ENCODE measurements around the gene ATP5PB.

ATP5PB gene

GRCh38 chr1:111471012-111471411, 21.7 kb downstream of the ATP5PB start:
- Histone ChIP-seq H3K9me2 (replicated peaks; ENCODE audit: insufficient read depth, low read length) (no peaks in the 10 kb centered on the region), H3K9ac (ENCODE audit: low read length) (no peak overlapping the region)

DNA sequence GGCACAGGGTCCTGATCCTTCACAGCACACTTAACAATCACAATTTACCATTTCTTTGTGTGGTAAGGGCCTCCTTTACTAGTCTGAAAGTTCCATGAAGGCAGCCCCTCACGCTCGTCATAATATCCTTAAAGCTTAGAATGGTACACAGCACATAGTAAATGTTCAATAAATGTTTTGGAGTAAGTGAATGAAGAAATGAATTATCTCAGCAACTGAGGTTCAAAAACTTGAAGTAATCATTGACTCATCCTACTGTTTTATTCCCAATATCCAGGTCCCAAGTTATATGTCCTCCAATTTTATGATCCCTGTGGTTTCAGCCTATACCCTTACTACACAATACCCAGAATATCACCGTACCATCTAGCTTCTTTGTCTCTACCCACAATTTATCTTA, 22.3 kb downstream of the ATP5PB start:
- H3K9me2 ChIP-seq (replicated peaks; ENCODE audit: insufficient read depth, low read length), result no peaks in the 10 kb centered on the region
- H3K27ac ChIP-seq (ENCODE audit: low read length), result no peak overlapping the region
- no peaks in the 10 kb centered on the region for H3K79me2 ChIP-seq (ENCODE audit: low read length)
- peaks cover 8% of the 10 kb centered on the region for H3K27me3 ChIP-seq (replicated peaks; ENCODE audit: insufficient read depth, low read length)
- H3K4me1 ChIP-seq (ENCODE audit: low read length), result peaks cover 5% of the 10 kb centered on the region; the same call in 1 of the 2 replicates
- no peaks in the 10 kb centered on the region for H4K20me1 ChIP-seq (ENCODE audit: insufficient read depth, low read length)
- no peaks in the 10 kb centered on the region for H3K9me3 ChIP-seq (replicated peaks; ENCODE audit: insufficient read depth, low read length)
- H3K36me3 ChIP-seq (replicated peaks; ENCODE audit: insufficient read depth, low read length), result no peaks in the 10 kb centered on the region
- no peak for DNase-seq
- H2AFZ ChIP-seq (ENCODE audit: low read length), result no peak overlapping the region
- H3F3A ChIP-seq (ENCODE audit: insufficient read depth, low read length), result no peaks in the 10 kb centered on the region
- H3K9ac ChIP-seq (ENCODE audit: low read length), result no peak overlapping the region
- H3K4me2 ChIP-seq (ENCODE audit: low read depth, low read length), result no peak overlapping the region
- no peak overlapping the region for H3K4me3 ChIP-seq (ENCODE audit: low read length)
- TF ChIP-seq, protein P1, sequence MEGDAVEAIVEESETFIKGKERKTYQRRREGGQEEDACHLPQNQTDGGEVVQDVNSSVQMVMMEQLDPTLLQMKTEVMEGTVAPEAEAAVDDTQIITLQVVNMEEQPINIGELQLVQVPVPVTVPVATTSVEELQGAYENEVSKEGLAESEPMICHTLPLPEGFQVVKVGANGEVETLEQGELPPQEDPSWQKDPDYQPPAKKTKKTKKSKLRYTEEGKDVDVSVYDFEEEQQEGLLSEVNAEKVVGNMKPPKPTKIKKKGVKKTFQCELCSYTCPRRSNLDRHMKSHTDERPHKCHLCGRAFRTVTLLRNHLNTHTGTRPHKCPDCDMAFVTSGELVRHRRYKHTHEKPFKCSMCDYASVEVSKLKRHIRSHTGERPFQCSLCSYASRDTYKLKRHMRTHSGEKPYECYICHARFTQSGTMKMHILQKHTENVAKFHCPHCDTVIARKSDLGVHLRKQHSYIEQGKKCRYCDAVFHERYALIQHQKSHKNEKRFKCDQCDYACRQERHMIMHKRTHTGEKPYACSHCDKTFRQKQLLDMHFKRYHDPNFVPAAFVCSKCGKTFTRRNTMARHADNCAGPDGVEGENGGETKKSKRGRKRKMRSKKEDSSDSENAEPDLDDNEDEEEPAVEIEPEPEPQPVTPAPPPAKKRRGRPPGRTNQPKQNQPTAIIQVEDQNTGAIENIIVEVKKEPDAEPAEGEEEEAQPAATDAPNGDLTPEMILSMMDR (IDR thresholded peaks at IDR 0.05; ENCODE audit: low read length), result no peak
- no peak for TF ChIP-seq EZH2phosphoT487 (IDR thresholded peaks at IDR 0.05; ENCODE audit: low read length)
- no peak for TF ChIP-seq EZH2 (optimal IDR thresholded peaks at IDR 0.05; ENCODE audit: low read depth, low read length)

More at GRCh38 chr1:111471012-111471411, 21.7 kb downstream of the ATP5PB start:
- Histone ChIP-seq H2AFZ (ENCODE audit: low read length) (no peak overlapping the region), H3K4me2 (ENCODE audit: low read depth, low read length) (no peak overlapping the region), H3K9me3 (replicated peaks; ENCODE audit: insufficient read depth, low read length) (no peaks in the 10 kb centered on the region), H3K27ac (ENCODE audit: low read length) (no peak overlapping the region), H3K4me3 (ENCODE audit: low read length) (no peak overlapping the region), H3K4me1 (ENCODE audit: low read length) (no peaks in the 10 kb centered on the region), H3F3A (ENCODE audit: insufficient read depth, low read length) (no peaks in the 10 kb centered on the region), H3K36me3 (replicated peaks; ENCODE audit: insufficient read depth, low read length) (no peaks in the 10 kb centered on the region), H4K20me1 (ENCODE audit: insufficient read depth, low read length) (no peaks in the 10 kb centered on the region), H3K27me3 (replicated peaks; ENCODE audit: insufficient read depth, low read length) (peaks cover 7% of the 10 kb centered on the region), H3K79me2 (ENCODE audit: low read length) (no peaks in the 10 kb centered on the region)
- no peak for DNase-seq
- TF ChIP-seq EZH2phosphoT487 (IDR thresholded peaks at IDR 0.05; ENCODE audit: low read length), result no peak
- no peak for TF ChIP-seq EZH2 (optimal IDR thresholded peaks at IDR 0.05; ENCODE audit: low read depth, low read length)

GRCh38 chr1:111474106-111474505, 24.8 kb downstream of the ATP5PB start:
- H3K27ac ChIP-seq (ENCODE audit: low read length), result no peak overlapping the region
- H3K27me3 ChIP-seq (replicated peaks; ENCODE audit: insufficient read depth, low read length), result peaks cover 23% of the 10 kb centered on the region
- no peaks in the 10 kb centered on the region for H3K9me2 ChIP-seq (replicated peaks; ENCODE audit: insufficient read depth, low read length)
- peaks cover 14% of the 10 kb centered on the region for H3K4me1 ChIP-seq (ENCODE audit: low read length)
- no peaks in the 10 kb centered on the region for H3F3A ChIP-seq (ENCODE audit: insufficient read depth, low read length)
- TF ChIP-seq EZH2phosphoT487 (IDR thresholded peaks at IDR 0.05; ENCODE audit: low read length), result no peak
- TF ChIP-seq, protein P1 (IDR thresholded peaks at IDR 0.05; ENCODE audit: low read length), result no peak
- no peak for TF ChIP-seq EZH2 (optimal IDR thresholded peaks at IDR 0.05; ENCODE audit: low read depth, low read length)
- H3K79me2 ChIP-seq (ENCODE audit: low read length), result no peaks in the 10 kb centered on the region
- no peak overlapping the region for H3K4me3 ChIP-seq (ENCODE audit: low read length)
- H3K4me2 ChIP-seq (ENCODE audit: low read depth, low read length), result no peak overlapping the region
- no peaks in the 10 kb centered on the region for H4K20me1 ChIP-seq (ENCODE audit: insufficient read depth, low read length)
- H3K9me3 ChIP-seq (replicated peaks; ENCODE audit: insufficient read depth, low read length), result no peaks in the 10 kb centered on the region
- no peak overlapping the region for H2AFZ ChIP-seq (ENCODE audit: low read length)
- H3K9ac ChIP-seq (ENCODE audit: low read length), result no peak overlapping the region
- H3K36me3 ChIP-seq (replicated peaks; ENCODE audit: insufficient read depth, low read length), result no peaks in the 10 kb centered on the region
- DNase-seq, result no peak

- Histone ChIP-seq H3K9ac (ENCODE audit: low read length) (no peak overlapping the region), H3K9me3 (replicated peaks; ENCODE audit: insufficient read depth, low read length) (no peaks in the 10 kb centered on the region), H3K4me1 (ENCODE audit: low read length) (peaks cover 14% of the 10 kb centered on the region), H3K9me2 (replicated peaks; ENCODE audit: insufficient read depth, low read length) (no peaks in the 10 kb centered on the region), H4K20me1 (ENCODE audit: insufficient read depth, low read length) (no peaks in the 10 kb centered on the region), H3K36me3 (replicated peaks; ENCODE audit: insufficient read depth, low read length) (no peaks in the 10 kb centered on the region), H3K4me2 (ENCODE audit: low read depth, low read length) (no peak overlapping the region), H3K27me3 (replicated peaks; ENCODE audit: insufficient read depth, low read length) (peaks cover 27% of the 10 kb centered on the region), H2AFZ (ENCODE audit: low read length) (no peak overlapping the region), H3K27ac (ENCODE audit: low read length) (no peak overlapping the region), H3K4me3 (ENCODE audit: low read length) (no peak overlapping the region), H3F3A (ENCODE audit: insufficient read depth, low read length) (no peaks in the 10 kb centered on the region), H3K79me2 (ENCODE audit: low read length) (no peaks in the 10 kb centered on the region)
- TF ChIP-seq, protein P1 (IDR thresholded peaks at IDR 0.05; ENCODE audit: low read length), result no peak
- no peak for TF ChIP-seq EZH2 (optimal IDR thresholded peaks at IDR 0.05; ENCODE audit: low read depth, low read length)
- no peak for TF ChIP-seq EZH2phosphoT487 (IDR thresholded peaks at IDR 0.05; ENCODE audit: low read length)
- DNase-seq, result no peak
Measured at GRCh38 chr1:111474521-111474920, 25.3 kb downstream of the ATP5PB start.
